Suprapubic skin (tissue), 3 donors: ENCODE data around the gene TSHZ2.

ENCODE experiments used
- CTCF ChIP-seq, 2 donors: fragments of 200-600 bp in 1 of 2; fragments of 450-650 bp in 1 of 2; sonication (generic) in 1 of 2; IDR thresholded peaks; one replicate each; pipeline ENCODE4 v1.5.1; 2016 to 2019; ENCODE audit warnings: antibody characterized with exemption in 2 of 2, mild to moderate bottlenecking in 1 of 2, moderate library complexity in 1 of 2
- EP300 ChIP-seq: sonication (generic); formaldehyde crosslinking; IDR thresholded peaks from one replicate; pipeline ENCODE4 v1.6.1; 2017; ENCODE audit warnings: antibody characterized with exemption
- POLR2A ChIP-seq, 2 donors: fragments of 450-650 bp; IDR thresholded peaks; one replicate each; pipeline ENCODE4 v1.6.1; 2017; ENCODE audit warnings: antibody characterized with exemption in 2 of 2, mild to moderate bottlenecking in 2 of 2, moderate library complexity in 2 of 2

- TF ChIP-seq CTCF (IDR thresholded peaks at IDR 0.05) (no peak), POLR2A (IDR thresholded peaks at IDR 0.05) (no peak), EP300 (no peak)
Observed at GRCh38 chr20:53354314-53354713, 382.2 kb downstream of the TSHZ2 start.
